Activated naive CD4-positive, alpha-beta T cell treated with anti-CD3 and anti-CD28 coated beads, Interleukin-2, amount 50 U/mL, for 72 hours (primary cell): Measurements from ENCODE around the gene PRKN. TPM values are rescaled to one million over a fixed set of nuclear protein-coding genes. Genes with fewer than 3 reads are reported as not detected.

ENCODE experiments used
- ATAC-seq, 2 donors: fragments of 150-1000 bp; cut with Tn5 transposase; 2 replicates each; pipeline ENCODE4 v1.10.0; 2021; ENCODE audit warnings: mild to moderate bottlenecking in 2 of 2, moderate library complexity in 2 of 2
- DNase-seq, 2 donors: peaks; one replicate each; pipeline ENCODE4 v3.0.0; 2021 to 2022; ENCODE audit warnings: low spot score in 2 of 2
- H3K27ac Mint-ChIP-seq, 2 donors: one replicate each; pipeline ENCODE4 v1.8.0; 2022; ENCODE audit warnings: mild to moderate bottlenecking in 2 of 2, mixed read lengths in 2 of 2
- H3K36me3 Mint-ChIP-seq, 2 donors: one replicate each; pipeline ENCODE4 v1.8.0; 2022; ENCODE audit warnings: mixed read lengths in 2 of 2
- H3K9me3 Mint-ChIP-seq, 2 donors: one replicate each; pipeline ENCODE4 v1.8.0; 2022; ENCODE audit warnings: mixed read lengths in 2 of 2
- total RNA-seq, 2 donors: library from RNA; stranded (reverse); gene quantifications; one replicate each; pipeline ENCODE4 v1.2.3, GENCODE V29; 2022

PRKN gene
- total RNA-seq, 2 donors from 2014 or later, result 0.57 to 4.1 TPM

DNA sequence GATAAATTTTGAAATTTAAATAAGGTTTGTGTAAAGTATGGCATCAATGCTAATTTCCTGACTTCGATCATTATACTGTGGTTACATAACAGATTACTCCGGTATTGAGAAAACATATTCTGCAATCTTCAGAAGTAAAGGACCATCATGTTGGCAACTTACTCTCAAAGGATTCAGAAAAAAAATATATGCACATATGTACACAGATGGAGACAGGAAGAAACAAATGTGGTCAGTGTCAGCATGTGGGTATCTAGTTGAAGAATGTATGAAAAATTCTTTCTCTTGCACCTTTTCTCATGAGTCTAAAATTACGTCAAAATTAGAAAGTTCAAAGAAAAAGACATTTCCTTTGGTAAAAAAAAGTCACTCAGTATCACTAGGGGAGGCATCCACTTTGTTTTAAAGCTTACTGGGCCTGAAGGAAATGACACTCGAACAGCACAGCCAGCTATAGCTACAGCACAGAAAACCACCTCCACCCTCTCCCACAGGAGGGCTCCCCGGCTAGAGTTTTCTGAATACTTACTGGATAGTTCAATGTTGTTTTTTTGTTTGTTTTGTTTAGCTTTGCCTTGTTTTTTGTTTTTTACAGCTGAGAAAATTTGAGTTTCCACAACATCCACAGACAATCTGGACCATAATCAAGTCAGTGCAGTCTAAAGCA lies 1136.5 kb downstream of the PRKN start:
- DNase-seq, result no peak
- ATAC-seq, result no peak
- Mint-ChIP-seq H3K36me3 (peaks cover 0 to 7% of the 10 kb centered on the region in 2 donors), H3K27ac (no peak overlapping the region), H3K9me3 (no peaks in the 10 kb centered on the region)

DNA sequence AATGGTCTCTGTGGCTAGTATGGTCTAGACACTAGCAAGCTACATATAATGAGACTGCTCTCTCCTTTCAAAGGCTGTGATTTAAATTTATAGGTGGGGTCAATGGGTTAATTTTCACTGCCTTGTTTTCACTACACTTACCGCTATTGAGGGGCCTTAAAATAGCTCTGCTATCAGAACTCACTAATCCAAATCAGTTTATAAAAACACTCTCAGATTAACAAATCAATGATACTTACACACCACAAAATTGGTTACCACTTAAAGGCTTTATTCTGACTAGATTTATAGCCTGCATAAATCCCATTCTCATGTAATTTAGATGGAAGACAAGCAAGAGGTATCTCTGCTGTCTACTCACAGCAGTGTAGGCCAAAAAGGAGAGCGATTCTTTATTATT lies 1140.7 kb downstream of the PRKN start:
- DNase-seq (no peak), ATAC-seq (no peak)
- H3K9me3 Mint-ChIP-seq, result no peaks in the 10 kb centered on the region
- no peaks in the 10 kb centered on the region for H3K36me3 Mint-ChIP-seq
- H3K27ac Mint-ChIP-seq, result no peak overlapping the region

DNA sequence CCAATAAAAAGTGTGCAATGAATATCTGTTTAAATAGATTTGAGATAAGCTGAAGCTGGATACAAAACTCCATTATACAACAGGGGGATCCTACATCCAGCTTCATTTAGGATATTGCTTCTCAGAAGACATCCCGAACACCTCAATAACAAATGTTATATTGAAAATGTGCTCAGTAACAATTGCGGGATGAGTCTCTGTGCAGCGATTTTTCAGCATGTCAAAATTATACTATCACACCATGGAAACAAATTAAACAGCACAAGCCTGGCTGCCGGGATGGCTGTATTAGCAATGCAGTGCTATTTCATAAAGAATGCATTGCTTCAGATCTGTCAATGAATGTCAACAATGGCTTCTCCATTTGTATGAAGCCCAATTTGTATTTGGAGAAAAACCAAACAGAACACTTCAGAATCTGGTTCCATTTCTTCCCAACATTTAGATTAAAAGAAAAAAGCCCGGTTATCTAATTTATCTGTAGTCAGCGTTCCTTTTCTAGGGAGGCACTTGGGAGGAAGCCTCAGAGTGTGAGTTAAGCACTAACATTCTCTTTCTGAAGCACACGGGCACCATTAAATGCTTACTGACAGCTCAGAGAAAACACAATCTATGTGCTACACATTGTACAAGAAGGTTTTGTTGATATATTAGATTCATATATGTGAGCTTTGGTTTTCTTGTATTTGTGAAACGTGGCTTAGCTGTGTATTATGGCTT lies 1142.8 kb downstream of the PRKN start:
- DNase-seq, result no peak
- peaks cover 0 to 4% of the 10 kb centered on the region in 2 donors for H3K9me3 Mint-ChIP-seq
- ATAC-seq, result no peak
- H3K36me3 Mint-ChIP-seq, result no peaks in the 10 kb centered on the region
- H3K27ac Mint-ChIP-seq, result no peak overlapping the region

DNA sequence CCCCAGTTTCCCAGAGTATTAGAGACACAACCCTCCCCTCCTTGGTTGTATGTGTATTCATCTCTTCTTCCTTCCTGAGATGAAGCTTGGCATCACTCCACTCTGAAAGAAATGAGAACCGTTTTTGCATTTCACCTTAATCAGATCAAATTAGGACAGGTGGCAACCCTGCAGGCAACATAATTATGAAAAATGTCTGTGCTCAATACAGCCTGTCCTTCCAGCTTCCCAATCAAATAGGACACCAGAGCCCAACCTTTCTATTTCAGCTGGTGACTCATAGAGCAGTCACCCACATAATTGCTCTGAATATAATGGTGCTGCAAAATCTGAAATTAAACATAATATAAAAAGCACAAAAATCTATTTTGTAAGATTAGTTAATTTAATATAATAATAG lies 1143.5 kb downstream of the PRKN start:
- Mint-ChIP-seq H3K9me3 (peaks cover 0 to 4% of the 10 kb centered on the region in 2 donors), H3K36me3 (no peaks in the 10 kb centered on the region), H3K27ac (no peak overlapping the region)
- ATAC-seq (no peak), DNase-seq (no peak)

DNA sequence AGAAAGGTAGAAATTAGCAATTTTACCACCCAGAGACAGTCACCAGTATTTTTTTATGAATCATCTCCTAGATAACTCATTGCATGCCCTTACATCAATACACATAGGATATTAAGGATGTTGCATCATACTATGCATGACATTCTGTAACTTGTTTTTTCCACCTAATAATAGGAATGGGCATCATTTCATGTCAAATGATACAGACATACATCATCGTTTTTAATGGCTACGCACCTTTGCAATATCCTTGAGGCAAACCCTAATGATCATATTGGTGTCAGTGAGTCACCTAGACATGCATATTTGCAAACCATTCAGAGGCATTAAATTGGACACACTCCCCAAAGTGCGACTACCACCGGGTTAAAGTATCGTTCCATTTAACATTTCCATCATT lies 1144.0 kb downstream of the PRKN start:
- peaks cover 0 to 4% of the 10 kb centered on the region in 2 donors for H3K9me3 Mint-ChIP-seq
- no peak for DNase-seq
- ATAC-seq, result no peak

DNA sequence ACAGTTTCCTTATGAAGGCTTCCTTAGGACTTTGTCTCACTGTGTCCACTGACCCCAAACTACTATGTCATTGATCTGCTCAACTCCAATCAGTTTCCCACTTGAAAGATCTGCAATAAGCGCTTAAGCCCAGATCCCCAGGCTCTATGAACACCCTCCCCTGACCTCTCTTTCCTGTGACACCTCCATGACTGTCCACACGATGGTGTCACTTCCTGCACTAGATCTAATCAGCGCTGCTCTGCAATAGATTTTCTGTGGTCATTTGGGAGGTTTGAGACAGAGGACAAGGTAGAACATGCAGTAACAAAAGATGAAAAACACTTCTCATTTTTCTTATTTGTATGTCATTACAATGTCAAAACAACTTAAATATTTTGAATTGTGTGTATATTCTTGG lies 1149.1 kb downstream of the PRKN start:
- DNase-seq, result no peak

More for the DNA sequence above, 1144.0 kb downstream of the PRKN start:
- no peak overlapping the region for H3K27ac Mint-ChIP-seq
- H3K36me3 Mint-ChIP-seq, result no peaks in the 10 kb centered on the region

DNA sequence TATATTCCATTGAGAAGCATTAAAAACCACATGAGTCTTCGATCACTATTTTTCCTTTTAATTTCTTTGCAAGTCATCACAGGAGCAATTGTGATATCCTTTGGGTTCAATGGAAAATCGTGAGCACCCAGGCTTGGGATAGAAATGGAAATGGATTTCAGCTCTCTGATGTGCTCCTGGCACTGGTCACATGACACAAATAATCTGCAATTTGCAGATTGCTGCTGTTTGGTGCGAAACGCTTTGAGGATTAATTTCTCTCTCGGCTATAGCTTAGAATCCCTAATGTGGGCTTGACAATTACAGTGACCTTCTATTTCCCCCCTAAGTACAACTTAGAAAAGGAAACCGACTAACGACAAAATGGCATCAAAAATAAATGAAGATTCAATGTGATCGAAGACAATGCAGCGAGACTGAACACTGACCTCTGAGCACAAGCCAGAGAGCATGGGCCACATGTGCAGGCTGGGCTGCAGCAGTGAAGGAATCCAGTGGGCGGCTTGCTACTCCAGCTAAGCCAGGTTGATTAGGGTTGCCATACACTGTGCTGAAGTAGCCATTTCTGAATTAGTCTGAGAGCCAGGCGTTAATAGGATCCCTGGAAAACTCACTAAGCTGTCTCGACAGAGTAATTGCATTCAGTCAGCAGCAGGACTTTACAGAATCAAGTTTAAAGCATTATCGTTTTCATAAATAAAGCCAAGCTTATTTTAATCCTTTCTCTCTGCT lies 1151.9 kb downstream of the PRKN start:
- ATAC-seq (no peak), DNase-seq (no peak)
- no peak overlapping the region for H3K27ac Mint-ChIP-seq
- no peaks in the 10 kb centered on the region for H3K36me3 Mint-ChIP-seq
- H3K9me3 Mint-ChIP-seq, result peaks cover 3 to 4% of the 10 kb centered on the region in 2 donors

More for the DNA sequence above, 1149.1 kb downstream of the PRKN start:
- Mint-ChIP-seq H3K9me3 (peaks cover 4% of the 10 kb centered on the region in 2 donors), H3K36me3 (no peaks in the 10 kb centered on the region), H3K27ac (no peak overlapping the region)
- ATAC-seq, result peak in 1 of 2 donors; percentile 51

DNA sequence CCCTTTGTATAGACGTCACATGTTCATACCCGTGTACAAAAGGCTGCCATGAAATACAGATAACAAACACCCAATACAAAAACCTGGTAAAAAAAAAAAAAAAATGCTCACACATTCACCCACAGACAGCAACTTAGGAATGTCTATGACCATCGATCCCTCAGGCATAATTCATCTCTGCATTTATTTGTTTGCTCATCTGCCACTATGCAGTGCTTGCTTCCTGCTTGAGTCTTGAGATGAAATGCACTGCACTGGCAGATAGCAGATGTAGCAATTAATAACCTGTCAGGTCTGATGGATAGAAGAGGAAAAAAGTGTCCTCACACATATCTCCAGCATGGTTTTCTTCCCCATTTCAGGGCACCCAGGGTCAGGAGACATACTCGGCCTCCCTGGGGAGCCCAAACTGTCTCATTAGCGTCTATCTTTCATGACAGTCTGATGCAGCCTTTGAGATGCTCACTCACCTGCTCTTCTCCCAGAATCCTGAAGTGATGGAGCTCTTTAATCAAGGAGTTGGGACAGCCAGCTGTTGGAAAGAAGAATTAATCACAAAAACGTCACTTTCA lies 1158.6 kb downstream of the PRKN start:
- peaks cover 0 to 6% of the 10 kb centered on the region in 2 donors for H3K36me3 Mint-ChIP-seq
- ATAC-seq (no peak), DNase-seq (no peak)
- no peak overlapping the region for H3K27ac Mint-ChIP-seq
- peaks cover 3% of the 10 kb centered on the region in 2 donors for H3K9me3 Mint-ChIP-seq

DNA sequence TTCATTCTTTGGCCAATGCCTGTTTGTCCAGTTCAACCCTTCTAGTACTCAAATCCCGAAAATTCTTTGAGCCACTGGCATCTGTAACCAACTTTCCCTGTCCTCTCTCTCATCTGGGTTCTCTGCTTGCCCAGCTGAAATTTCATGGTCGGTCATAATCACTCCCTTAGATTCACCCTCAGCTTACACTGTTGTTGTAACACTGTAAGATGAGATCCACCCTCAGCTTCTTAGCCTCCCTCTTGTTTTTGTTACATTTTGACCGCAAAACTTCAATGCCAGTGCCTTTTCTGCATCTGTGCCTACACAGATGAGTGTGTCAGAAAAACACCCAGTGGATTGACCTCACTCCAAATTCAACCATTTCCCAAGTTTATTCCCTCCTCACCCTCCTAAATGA lies 1162.6 kb downstream of the PRKN start:
- no peaks in the 10 kb centered on the region for H3K9me3 Mint-ChIP-seq
- ATAC-seq (no peak), DNase-seq (no peak)
- H3K36me3 Mint-ChIP-seq, result peaks cover 0 to 6% of the 10 kb centered on the region in 2 donors
- no peak overlapping the region for H3K27ac Mint-ChIP-seq

DNA sequence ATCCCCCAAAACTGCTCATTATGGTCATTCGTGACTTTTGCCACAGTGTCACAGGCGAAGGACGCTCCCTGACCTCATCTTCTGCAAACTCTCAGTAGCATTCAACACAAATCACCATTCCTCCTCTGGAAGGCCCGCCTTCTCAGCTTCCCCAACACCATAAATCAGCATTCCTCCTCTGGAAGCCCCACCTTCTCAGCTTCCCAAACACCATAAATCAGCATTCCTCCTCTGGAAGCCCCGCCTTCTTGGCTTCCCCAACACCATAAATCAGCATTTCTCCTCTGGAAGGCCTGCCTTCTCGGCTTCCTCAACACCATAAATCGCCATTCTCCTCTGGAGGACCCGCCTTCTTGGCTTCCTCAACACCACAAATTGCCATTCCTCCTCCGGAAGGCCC lies 1165.7 kb downstream of the PRKN start:
- no peaks in the 10 kb centered on the region for H3K9me3 Mint-ChIP-seq
- no peak for ATAC-seq
- DNase-seq, result no peak
- H3K36me3 Mint-ChIP-seq, result no peaks in the 10 kb centered on the region
- no peak overlapping the region for H3K27ac Mint-ChIP-seq

DNA sequence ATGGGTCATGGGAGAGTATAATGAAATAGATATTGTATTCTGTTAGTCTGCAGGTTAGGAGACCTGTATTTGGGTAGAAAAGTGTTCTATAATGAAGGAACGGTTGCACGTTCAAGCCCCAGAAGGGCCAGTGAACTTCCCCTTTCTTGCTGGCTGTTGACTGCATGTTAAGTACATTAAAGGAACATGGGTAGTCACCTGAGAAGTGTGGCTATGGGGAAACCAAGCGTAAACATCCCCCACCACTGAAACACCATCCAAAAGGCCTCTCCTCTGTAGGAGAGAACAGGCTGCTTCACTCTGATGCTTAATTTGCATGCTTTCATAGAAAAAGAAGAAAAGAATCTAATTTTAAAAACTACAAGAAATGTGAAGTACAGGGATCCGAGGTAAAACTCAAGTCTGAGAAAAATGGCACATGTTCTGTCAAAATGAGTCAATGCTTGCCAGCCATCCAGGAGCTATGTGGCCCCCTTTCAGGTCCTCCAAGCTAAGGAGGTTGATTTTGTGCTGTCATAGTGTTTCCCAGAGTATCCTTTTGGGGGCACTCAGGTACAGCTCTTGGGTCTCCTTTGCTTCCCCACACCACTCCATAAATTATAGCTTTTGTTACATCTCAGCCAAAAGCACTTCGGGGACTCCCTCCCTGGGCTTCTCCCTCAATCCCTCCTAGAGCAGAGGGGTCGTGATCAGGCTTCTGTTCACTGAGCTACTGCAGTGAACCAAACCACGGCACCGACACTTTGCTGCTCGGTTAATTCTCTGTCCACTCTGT lies 1170.0 kb downstream of the PRKN start:
- H3K9me3 Mint-ChIP-seq, result peaks cover 11 to 12% of the 10 kb centered on the region in 2 donors
- DNase-seq (no peak), ATAC-seq (no peak)
- peaks cover 0 to 4% of the 10 kb centered on the region in 2 donors for H3K36me3 Mint-ChIP-seq
- no peak overlapping the region for H3K27ac Mint-ChIP-seq

DNA sequence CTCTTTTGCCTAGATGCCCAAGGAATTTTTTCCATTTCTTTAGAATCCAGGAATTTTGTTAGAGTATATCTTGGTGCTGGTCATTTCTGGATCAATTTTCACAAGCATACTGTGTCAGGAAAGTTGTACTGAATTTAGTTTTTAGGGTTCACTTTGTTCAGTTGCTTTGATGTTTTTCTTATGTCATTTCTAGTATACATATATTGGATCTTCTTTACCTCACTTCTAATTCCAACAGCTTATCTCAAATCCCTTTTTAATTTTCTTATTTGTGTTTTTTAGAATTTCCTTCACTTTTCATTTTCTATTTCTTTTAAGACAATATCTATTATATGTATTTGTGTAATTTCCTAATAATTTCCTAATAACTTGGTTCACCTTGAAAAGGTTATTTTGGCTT lies 1172.7 kb downstream of the PRKN start:
- H3K27ac Mint-ChIP-seq, result no peak overlapping the region
- ATAC-seq, result no peak
- no peak for DNase-seq
- peaks cover 11 to 17% of the 10 kb centered on the region in 2 donors for H3K9me3 Mint-ChIP-seq
- peaks cover 0 to 9% of the 10 kb centered on the region in 2 donors for H3K36me3 Mint-ChIP-seq

DNA sequence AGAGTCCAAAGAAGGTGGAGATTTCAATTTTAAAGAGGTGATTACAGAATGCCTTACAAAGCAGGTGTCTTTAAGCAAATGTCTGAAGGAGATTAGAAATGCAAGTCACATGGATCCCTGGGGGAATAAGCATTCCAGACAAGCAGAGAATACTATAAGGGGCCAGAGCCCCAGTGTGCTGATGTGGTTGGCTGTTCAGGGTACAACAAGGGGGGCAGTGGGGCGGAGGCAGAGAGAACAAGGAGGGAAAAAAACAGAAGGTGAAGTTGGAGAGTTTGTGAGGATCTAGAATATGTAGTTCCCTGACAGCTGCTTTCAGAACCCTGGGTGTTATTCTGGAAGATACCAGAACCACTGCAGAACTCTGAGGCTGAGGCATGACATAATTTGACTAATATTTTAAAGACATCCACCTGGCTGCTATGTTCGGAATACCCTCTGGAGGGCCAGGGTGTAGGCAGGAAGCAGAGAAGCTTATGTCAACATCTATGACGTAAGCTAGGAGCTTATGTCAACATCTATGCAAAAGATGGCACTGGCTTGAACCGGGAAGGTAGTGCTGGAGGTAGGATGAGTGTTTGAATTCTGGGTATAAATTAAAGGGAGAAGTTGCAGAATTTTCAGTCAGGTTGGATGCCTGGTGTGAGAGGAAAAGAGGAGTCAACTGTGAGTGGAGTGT lies 1177.5 kb downstream of the PRKN start:
- H3K36me3 Mint-ChIP-seq, result peaks cover 0 to 5% of the 10 kb centered on the region in 2 donors
- H3K9me3 Mint-ChIP-seq, result peaks cover 8 to 13% of the 10 kb centered on the region in 2 donors
- no peak for DNase-seq
- no peak for ATAC-seq
- H3K27ac Mint-ChIP-seq, result no peak overlapping the region

DNA sequence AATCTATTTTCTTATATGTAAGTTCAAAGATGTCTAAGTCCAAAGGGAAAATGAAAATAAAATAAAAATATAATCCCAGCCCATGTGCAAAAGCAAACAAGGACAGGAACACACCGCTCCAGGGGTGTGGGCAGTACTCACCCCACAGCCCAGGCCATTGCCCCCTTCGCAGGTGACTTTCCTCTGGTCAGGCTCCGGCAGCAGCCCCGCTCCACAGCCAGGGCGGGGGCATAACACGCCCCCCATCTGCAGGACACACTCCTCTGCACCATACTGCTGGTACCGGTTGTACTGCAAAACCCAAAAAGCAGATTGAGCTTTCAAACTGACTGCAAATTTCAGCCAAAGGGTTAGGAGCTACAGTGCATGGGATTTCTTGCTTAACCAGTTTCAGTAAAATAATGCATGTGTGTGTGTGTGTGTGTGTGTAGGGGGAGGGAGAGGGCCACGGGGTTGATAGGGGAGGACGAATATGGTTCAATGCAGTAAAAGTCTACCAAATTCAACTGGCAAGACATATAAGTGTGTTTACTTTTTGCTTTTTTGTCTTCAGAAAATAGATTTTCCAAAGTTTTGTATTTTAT lies 1178.8 kb downstream of the PRKN start:
- no peak for DNase-seq
- no peak for ATAC-seq
- Mint-ChIP-seq H3K9me3 (peaks cover 8 to 13% of the 10 kb centered on the region in 2 donors), H3K36me3 (peaks cover 0 to 5% of the 10 kb centered on the region in 2 donors), H3K27ac (no peak overlapping the region)

DNA sequence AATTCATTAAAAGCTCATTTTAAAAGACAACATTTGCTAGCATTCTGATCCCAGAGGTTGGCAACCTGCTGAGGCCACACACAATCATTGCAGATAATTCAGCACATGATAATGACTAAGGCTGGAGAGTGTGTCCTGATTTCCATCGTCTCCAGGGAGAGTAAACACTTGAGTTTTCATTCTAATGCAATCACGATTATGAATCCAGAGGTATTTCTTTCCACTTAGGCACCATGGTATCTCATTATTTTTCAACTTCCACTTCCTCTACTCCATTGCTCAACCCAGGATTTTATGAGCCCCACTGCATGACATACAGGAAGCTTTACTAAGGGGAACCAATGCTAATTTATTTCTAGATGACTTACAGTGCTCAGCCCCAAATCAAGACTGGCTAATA lies 1179.9 kb downstream of the PRKN start:
- Mint-ChIP-seq H3K27ac (no peak overlapping the region), H3K36me3 (peaks cover 0 to 5% of the 10 kb centered on the region in 2 donors), H3K9me3 (peaks cover 0 to 5% of the 10 kb centered on the region in 2 donors)
- ATAC-seq, result no peak
- DNase-seq, result no peak
